Transverse colon (tissue), 4 donors: Measurements from ENCODE around the gene CEACAM21. TPM values are rescaled to one million over a fixed set of nuclear protein-coding genes. Genes with fewer than 3 reads are reported as not detected.

Experiments
- DNase-seq: peaks from one replicate; pipeline ENCODE4 v3.0.0-alpha.2; 2019
- H3K27ac ChIP-seq, 4 donors: fragments of 200-600 bp; sonication (generic); 2 replicates each; pipeline ENCODE4 v1.5.1; 2016 to 2018; ENCODE audit warnings: inconsistent platforms in 4 of 4
- H3K27me3 ChIP-seq: fragments of 200-600 bp; sonication (generic); 2 replicates; pipeline ENCODE4 v1.5.1; 2017; ENCODE audit warnings: inconsistent platforms
- H3K36me3 ChIP-seq, 4 donors: fragments of 200-600 bp; sonication (generic); 2 replicates each; pipeline ENCODE4 v1.5.1; 2017 to 2019; ENCODE audit warnings: inconsistent platforms in 4 of 4
- H3K4me1 ChIP-seq, 4 donors: fragments of 200-600 bp; sonication (generic); 2 replicates each; pipeline ENCODE4 v1.5.1; 2017 to 2020; ENCODE audit warnings: inconsistent platforms in 4 of 4
- H3K4me3 ChIP-seq, 4 donors: fragments of 200-600 bp; sonication (generic); 1 replicate in 1 of 4; 2 replicates in 3 of 4; pipeline versions ENCODE4 v1.5.1 to v1.6.1; 2017 to 2019; ENCODE audit warnings: inconsistent platforms in 4 of 4
- H3K9me3 ChIP-seq, 2 donors: fragments of 200-600 bp; sonication (generic); 2 replicates each; pipeline ENCODE4 v1.5.1; 2017 to 2019; ENCODE audit warnings: inconsistent platforms in 2 of 2
- CTCF ChIP-seq, 5 experiments: fragments of 200-600 bp in 3 of 5; fragments of 450-650 bp in 2 of 5; sonication (generic) in 3 of 5; IDR thresholded peaks; 1 replicate in 2 of 5; 2 replicates in 3 of 5; pipeline ENCODE4 v1.5.1; 2016 to 2017; ENCODE audit warnings: antibody characterized with exemption in 5 of 5, inconsistent platforms in 3 of 5, mild to moderate bottlenecking in 2 of 5, moderate library complexity in 1 of 5
- EP300 ChIP-seq: sonication (generic); formaldehyde crosslinking; IDR thresholded peaks from one replicate; pipeline ENCODE4 v1.6.1; 2017; ENCODE audit warnings: antibody characterized with exemption, low read depth
- POLR2A ChIP-seq: fragments of 450-650 bp; IDR thresholded peaks from one replicate; pipeline ENCODE4 v1.6.1; 2016; ENCODE audit warnings: antibody characterized with exemption, mild to moderate bottlenecking, moderate library complexity
- POLR2AphosphoS5 ChIP-seq, 3 donors: sonication (generic); formaldehyde crosslinking; IDR thresholded peaks; one replicate each; pipeline ENCODE4 v1.6.1; 2016; ENCODE audit warnings: antibody characterized with exemption in 3 of 3
- WGBS, 2 donors: methylation state at CpG; one replicate each; pipeline ENCODE4 v1.1.5; 2018; ENCODE audit warnings: low coverage in 1 of 2; 5-methylcytosine and 5-hydroxymethylcytosine counted together
- in situ Hi-C, 4 donors: fragments of 200-750 bp; cut with MboI; loops; one replicate each; pipeline versions ENCODE4 v1.15.0 to v1.15.1; 2017; ENCODE audit warnings: low sequenced_read_pairs in 3 of 4, low pct_ligation_motif_present in 1 of 4, low pct_unique_long_range_greater_than_20kb in 1 of 4
- intact Hi-C: fragments of 100-400 bp; cut with DNase I; formaldehyde crosslinking; loops from one replicate; pipeline ENCODE4 v1.15.1; 2023; ENCODE audit warnings: low total_unique reads
- total RNA-seq, 4 donors: library from RNA; depleted of rRNA; stranded (reverse); fragments of >200 nt; gene quantifications; one replicate each; pipeline ENCODE4 v1.1.0, GENCODE V29; 2016

Gene CEACAM21
- total RNA-seq, 4 donors from 2014 or later: 0.41 to 1.1 (median 0.95) TPM; not detected in 1

- intact Hi-C loops: no loop called here
- WGBS, 2 donors: 40 to 44% methylated on average over 11 to 13 of the region's 13 CpGs
- Histone ChIP-seq H3K9me3 (no peaks in the 10 kb centered on the region), H3K27ac (no peak overlapping the region), H3K36me3 (no peaks in the 10 kb centered on the region), H3K4me3 (no peak overlapping the region), H3K4me1 (peaks cover 0 to 7% (median 0%) of the 10 kb centered on the region in 4 donors), H3K27me3 (peaks cover 28% of the 10 kb centered on the region)
- TF ChIP-seq POLR2AphosphoS5 (IDR thresholded peaks at IDR 0.05) (no peak), EP300 (no peak), CTCF (IDR thresholded peaks at IDR 0.05) (peak; percentile 33 to 64 (median 58)), POLR2A (no peak)
- DNase-seq: peak; percentile 74
- in situ Hi-C loops: no loop called here
Observed at GRCh38 chr19:41541990-41542584, 33.9 kb upstream of the CEACAM21 start.

- Histone ChIP-seq H3K36me3 (no peaks in the 10 kb centered on the region), H3K9me3 (no peaks in the 10 kb centered on the region), H3K27me3 (peaks cover 34% of the 10 kb centered on the region), H3K27ac (no peak overlapping the region), H3K4me1 (peaks cover 0 to 7% (median 0%) of the 10 kb centered on the region in 4 donors), H3K4me3 (no peak overlapping the region)
- intact Hi-C loops: no loop called here
- WGBS, 2 donors: 40 to 68% methylated on average over 1 to 4 of the region's 4 CpGs
- in situ Hi-C loops: no loop called here
- no peak for DNase-seq
- TF ChIP-seq CTCF (IDR thresholded peaks at IDR 0.05) (no peak), EP300 (no peak), POLR2A (no peak), POLR2AphosphoS5 (IDR thresholded peaks at IDR 0.05) (no peak)
Observed at GRCh38 chr19:41542622-41543021, 33.3 kb upstream of the CEACAM21 start.

GRCh38 chr19:41543582-41543981, 32.4 kb upstream of the CEACAM21 start:
- Histone ChIP-seq H3K4me3 (no peak overlapping the region), H3K27me3 (peaks cover 40% of the 10 kb centered on the region), H3K9me3 (no peaks in the 10 kb centered on the region), H3K36me3 (no peaks in the 10 kb centered on the region), H3K27ac (no peak overlapping the region), H3K4me1 (peaks cover 0 to 8% (median 0%) of the 10 kb centered on the region in 4 donors)
- intact Hi-C loops: no loop called here
- 59 to 72% methylated on average over 2 of the region's 2 CpGs for WGBS, 2 donors
- no peak for TF ChIP-seq POLR2AphosphoS5 (IDR thresholded peaks at IDR 0.05)
- no peak for TF ChIP-seq CTCF (IDR thresholded peaks at IDR 0.05)
- in situ Hi-C loops: no loop called here
- DNase-seq: no peak

- Histone ChIP-seq H3K9me3 (no peaks in the 10 kb centered on the region), H3K4me1 (peaks cover 0 to 11% (median 0%) of the 10 kb centered on the region in 4 donors), H3K4me3 (no peak overlapping the region), H3K27ac (peak overlapping the region; percentile 49 to 74 (median 59)), H3K27me3 (peaks cover 51% of the 10 kb centered on the region), H3K36me3 (no peaks in the 10 kb centered on the region)
- intact Hi-C loops (no loop called here), in situ Hi-C loops (no loop called here)
- no peak for TF ChIP-seq POLR2A
- DNase-seq: no peak
- WGBS, 2 donors: 36% methylated on average over 6 of the region's 6 CpGs; no CpG with 5 or more reads in 1 of the 2 donors
Observed at GRCh38 chr19:41545547-41545946, 30.4 kb upstream of the CEACAM21 start.

- intact Hi-C loops: no loop called here
Observed at GRCh38 chr19:41546386-41546789, 29.6 kb upstream of the CEACAM21 start.

More at GRCh38 chr19:41546386-41546789, 29.6 kb upstream of the CEACAM21 start:
- H3K27me3 ChIP-seq: peaks cover 43% of the 10 kb centered on the region
- 37 to 80% methylated on average over 1 to 6 of the region's 6 CpGs for WGBS, 2 donors
- no peak overlapping the region for H3K4me3 ChIP-seq
- in situ Hi-C loops: no loop called here
- TF ChIP-seq POLR2AphosphoS5 (IDR thresholded peaks at IDR 0.05) (peak in 1 of 3 donors; percentile 63), CTCF (IDR thresholded peaks at IDR 0.05) (no peak), EP300 (no peak), POLR2A (peak; percentile 28)
- H3K9me3 ChIP-seq: no peaks in the 10 kb centered on the region
- peak overlapping the region; percentile 49 to 74 (median 59) for H3K27ac ChIP-seq
- H3K4me1 ChIP-seq: peaks cover 0 to 11% (median 0%) of the 10 kb centered on the region in 4 donors
- DNase-seq: peak; percentile 58
- H3K36me3 ChIP-seq: no peaks in the 10 kb centered on the region
